Measurements from ENCODE around the gene WBP1L. TPM values are rescaled to one million over a fixed set of nuclear protein-coding genes. Genes with fewer than 3 reads are reported as not detected.

The WBP1L gene
- total and polyA plus RNA-seq, 2 of the 13 experiments (the other 11 are each of a cell fraction or from before 2014, with no cell fraction given): 8.3 to 12.3 TPM

DNA sequence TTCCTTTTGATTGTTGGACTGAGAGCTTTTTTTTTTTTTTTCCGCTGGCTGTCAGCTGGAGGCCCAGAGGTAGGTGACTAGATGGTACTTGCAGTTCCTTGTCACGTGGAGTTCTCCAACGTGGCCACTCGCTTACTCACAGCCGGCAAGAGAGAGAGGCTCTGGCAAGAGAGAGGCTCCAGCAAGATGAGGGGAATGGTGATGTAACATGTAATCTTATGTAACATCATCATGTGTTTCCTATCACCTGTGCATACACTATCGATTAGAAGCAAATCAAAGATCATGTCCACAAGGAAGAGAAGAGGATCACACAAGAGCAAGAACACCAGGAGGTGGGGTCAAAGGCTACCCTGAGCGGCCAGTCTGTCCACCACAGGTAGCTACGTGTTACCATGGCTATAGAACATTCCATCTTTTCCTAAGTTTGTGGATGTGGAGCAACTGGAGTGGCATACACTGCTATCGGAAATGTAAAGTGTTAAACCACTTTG lies 106.3 kb downstream of the WBP1L start (continued):
- TF ChIP-seq HOXA3 (CRISPR knock-in tag; IDR thresholded peaks at IDR 0.05): peak; percentile 81
- TF ChIP-seq, protein P1, sequence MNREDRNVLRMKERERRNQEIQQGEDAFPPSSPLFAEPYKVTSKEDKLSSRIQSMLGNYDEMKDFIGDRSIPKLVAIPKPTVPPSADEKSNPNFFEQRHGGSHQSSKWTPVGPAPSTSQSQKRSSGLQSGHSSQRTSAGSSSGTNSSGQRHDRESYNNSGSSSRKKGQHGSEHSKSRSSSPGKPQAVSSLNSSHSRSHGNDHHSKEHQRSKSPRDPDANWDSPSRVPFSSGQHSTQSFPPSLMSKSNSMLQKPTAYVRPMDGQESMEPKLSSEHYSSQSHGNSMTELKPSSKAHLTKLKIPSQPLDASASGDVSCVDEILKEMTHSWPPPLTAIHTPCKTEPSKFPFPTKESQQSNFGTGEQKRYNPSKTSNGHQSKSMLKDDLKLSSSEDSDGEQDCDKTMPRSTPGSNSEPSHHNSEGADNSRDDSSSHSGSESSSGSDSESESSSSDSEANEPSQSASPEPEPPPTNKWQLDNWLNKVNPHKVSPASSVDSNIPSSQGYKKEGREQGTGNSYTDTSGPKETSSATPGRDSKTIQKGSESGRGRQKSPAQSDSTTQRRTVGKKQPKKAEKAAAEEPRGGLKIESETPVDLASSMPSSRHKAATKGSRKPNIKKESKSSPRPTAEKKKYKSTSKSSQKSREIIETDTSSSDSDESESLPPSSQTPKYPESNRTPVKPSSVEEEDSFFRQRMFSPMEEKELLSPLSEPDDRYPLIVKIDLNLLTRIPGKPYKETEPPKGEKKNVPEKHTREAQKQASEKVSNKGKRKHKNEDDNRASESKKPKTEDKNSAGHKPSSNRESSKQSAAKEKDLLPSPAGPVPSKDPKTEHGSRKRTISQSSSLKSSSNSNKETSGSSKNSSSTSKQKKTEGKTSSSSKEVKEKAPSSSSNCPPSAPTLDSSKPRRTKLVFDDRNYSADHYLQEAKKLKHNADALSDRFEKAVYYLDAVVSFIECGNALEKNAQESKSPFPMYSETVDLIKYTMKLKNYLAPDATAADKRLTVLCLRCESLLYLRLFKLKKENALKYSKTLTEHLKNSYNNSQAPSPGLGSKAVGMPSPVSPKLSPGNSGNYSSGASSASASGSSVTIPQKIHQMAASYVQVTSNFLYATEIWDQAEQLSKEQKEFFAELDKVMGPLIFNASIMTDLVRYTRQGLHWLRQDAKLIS (CRISPR knock-in tag; IDR thresholded peaks at IDR 0.05): no peak
- TF ChIP-seq ARNT (IDR thresholded peaks at IDR 0.05): no peak
- peak; percentile 81; the same call in 1 of the 2 replicates for TF ChIP-seq FOXO1 (CRISPR knock-in tag; IDR thresholded peaks at IDR 0.05)
- TF ChIP-seq ZNF121 (CRISPR knock-in tag; IDR thresholded peaks at IDR 0.05): no peak
- no peak for TF ChIP-seq FOXA1 (IDR thresholded peaks at IDR 0.05)
- peak; percentile 65 for TF ChIP-seq FOXA1 (CRISPR knock-in tag; IDR thresholded peaks at IDR 0.05)
- TF ChIP-seq, protein P2, sequence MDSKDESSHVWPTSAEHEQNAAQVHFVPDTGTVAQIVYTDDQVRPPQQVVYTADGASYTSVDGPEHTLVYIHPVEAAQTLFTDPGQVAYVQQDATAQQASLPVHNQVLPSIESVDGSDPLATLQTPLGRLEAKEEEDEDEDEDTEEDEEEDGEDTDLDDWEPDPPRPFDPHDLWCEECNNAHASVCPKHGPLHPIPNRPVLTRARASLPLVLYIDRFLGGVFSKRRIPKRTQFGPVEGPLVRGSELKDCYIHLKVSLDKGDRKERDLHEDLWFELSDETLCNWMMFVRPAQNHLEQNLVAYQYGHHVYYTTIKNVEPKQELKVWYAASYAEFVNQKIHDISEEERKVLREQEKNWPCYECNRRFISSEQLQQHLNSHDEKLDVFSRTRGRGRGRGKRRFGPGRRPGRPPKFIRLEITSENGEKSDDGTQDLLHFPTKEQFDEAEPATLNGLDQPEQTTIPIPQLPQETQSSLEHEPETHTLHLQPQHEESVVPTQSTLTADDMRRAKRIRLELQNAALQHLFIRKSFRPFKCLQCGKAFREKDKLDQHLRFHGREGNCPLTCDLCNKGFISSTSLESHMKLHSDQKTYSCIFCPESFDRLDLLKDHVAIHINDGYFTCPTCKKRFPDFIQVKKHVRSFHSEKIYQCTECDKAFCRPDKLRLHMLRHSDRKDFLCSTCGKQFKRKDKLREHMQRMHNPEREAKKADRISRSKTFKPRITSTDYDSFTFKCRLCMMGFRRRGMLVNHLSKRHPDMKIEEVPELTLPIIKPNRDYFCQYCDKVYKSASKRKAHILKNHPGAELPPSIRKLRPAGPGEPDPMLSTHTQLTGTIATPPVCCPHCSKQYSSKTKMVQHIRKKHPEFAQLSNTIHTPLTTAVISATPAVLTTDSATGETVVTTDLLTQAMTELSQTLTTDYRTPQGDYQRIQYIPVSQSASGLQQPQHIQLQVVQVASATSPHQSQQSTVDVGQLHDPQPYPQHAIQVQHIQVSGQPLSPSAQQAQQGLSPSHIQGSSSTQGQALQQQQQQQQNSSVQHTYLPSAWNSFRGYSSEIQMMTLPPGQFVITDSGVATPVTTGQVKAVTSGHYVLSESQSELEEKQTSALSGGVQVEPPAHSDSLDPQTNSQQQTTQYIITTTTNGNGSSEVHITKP (CRISPR knock-in tag; IDR thresholded peaks at IDR 0.05; ENCODE audit: low read depth): peak; percentile 21; the same call in 1 of the 2 replicates
- no peak for TF ChIP-seq ATRX (CRISPR knock-in tag; IDR thresholded peaks at IDR 0.05; ENCODE audit: borderline replicate concordance)
- TF ChIP-seq HHEX (CRISPR knock-in tag; IDR thresholded peaks at IDR 0.05): peak; percentile 57
- TF ChIP-seq, protein P3, sequence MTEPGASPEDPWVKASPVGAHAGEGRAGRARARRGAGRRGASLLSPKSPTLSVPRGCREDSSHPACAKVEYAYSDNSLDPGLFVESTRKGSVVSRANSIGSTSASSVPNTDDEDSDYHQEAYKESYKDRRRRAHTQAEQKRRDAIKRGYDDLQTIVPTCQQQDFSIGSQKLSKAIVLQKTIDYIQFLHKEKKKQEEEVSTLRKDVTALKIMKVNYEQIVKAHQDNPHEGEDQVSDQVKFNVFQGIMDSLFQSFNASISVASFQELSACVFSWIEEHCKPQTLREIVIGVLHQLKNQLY (CRISPR knock-in tag; IDR thresholded peaks at IDR 0.05): peak; percentile 95
- TF ChIP-seq, protein P4, sequence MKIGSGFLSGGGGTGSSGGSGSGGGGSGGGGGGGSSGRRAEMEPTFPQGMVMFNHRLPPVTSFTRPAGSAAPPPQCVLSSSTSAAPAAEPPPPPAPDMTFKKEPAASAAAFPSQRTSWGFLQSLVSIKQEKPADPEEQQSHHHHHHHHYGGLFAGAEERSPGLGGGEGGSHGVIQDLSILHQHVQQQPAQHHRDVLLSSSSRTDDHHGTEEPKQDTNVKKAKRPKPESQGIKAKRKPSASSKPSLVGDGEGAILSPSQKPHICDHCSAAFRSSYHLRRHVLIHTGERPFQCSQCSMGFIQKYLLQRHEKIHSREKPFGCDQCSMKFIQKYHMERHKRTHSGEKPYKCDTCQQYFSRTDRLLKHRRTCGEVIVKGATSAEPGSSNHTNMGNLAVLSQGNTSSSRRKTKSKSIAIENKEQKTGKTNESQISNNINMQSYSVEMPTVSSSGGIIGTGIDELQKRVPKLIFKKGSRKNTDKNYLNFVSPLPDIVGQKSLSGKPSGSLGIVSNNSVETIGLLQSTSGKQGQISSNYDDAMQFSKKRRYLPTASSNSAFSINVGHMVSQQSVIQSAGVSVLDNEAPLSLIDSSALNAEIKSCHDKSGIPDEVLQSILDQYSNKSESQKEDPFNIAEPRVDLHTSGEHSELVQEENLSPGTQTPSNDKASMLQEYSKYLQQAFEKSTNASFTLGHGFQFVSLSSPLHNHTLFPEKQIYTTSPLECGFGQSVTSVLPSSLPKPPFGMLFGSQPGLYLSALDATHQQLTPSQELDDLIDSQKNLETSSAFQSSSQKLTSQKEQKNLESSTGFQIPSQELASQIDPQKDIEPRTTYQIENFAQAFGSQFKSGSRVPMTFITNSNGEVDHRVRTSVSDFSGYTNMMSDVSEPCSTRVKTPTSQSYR (CRISPR knock-in tag; IDR thresholded peaks at IDR 0.05; ENCODE audit: borderline replicate concordance): peak; percentile 21; the same call in 1 of the 2 replicates
- TF ChIP-seq ZFP37 (CRISPR knock-in tag; IDR thresholded peaks at IDR 0.05; ENCODE audit: borderline replicate concordance): no peak
- TF ChIP-seq SP140L (CRISPR knock-in tag; IDR thresholded peaks at IDR 0.05; ENCODE audit: borderline replicate concordance): no peak
- no peak for TF ChIP-seq ARID2 (CRISPR knock-in tag; IDR thresholded peaks at IDR 0.05; ENCODE audit: borderline replicate concordance)
- TF ChIP-seq ZNF34 (CRISPR knock-in tag; IDR thresholded peaks at IDR 0.05; ENCODE audit: borderline replicate concordance): no peak
- TF ChIP-seq, protein P5, sequence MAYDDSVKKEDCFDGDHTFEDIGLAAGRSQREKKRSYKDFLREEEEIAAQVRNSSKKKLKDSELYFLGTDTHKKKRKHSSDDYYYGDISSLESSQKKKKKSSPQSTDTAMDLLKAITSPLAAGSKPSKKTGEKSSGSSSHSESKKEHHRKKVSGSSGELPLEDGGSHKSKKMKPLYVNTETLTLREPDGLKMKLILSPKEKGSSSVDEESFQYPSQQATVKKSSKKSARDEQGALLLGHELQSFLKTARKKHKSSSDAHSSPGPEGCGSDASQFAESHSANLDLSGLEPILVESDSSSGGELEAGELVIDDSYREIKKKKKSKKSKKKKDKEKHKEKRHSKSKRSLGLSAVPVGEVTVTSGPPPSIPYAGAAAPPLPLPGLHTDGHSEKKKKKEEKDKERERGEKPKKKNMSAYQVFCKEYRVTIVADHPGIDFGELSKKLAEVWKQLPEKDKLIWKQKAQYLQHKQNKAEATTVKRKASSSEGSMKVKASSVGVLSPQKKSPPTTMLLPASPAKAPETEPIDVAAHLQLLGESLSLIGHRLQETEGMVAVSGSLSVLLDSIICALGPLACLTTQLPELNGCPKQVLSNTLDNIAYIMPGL (CRISPR knock-in tag; IDR thresholded peaks at IDR 0.05; ENCODE audit: borderline replicate concordance in 1 of 2, low read depth in 1 of 2): no peak
